Fibroblast of gingiva (primary cell): ENCODE data around the gene OCA2.

ENCODE experiments used
- DNase-seq: peaks from one replicate; pipeline ENCODE4 v3.0.0-alpha.2; 2011; ENCODE audit warnings: low read depth

The OCA2 gene

DNA sequence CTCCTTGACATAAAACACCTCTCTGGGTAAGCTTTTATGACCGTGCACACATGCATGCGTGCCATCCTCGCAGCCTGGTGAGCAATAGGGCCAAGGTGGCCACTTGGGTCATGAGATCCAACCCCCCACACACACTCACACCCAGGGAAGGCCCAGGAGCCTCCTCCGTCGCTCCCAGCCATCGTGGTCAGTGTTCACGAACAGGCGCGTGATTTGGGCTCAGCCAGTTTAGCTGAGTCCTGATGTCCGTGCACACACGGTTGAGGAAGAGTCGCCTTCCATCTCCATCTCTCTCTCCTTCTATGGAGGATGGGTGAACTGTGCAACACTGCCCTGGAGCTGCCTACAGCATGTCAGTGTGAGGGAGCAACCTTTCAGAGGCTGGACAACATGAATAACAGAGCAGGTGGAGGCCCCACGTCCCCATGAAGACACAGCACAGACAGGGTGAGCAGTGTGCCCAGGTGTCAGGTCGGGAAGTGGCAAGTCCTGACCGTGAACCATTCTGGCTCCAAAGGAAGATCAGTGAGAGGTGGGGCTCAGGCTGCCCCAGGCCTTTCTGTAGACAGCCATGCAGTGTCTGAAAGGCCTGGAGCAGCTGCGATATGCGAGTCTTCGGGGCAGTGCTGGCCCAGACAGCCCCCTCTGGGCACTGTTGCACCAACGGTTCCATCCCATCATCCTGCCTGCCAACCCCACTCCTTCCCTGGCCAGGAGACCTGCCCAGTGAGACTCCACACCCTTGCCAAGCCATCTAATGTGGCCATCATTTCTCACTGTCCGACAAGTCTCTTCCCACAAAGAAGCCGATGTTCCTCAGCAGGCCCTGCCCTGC, 253.4 kb downstream of the OCA2 start:
- no peak for DNase-seq

- DNase-seq = no peak
Observed at GRCh38 chr15:27844018-27844666, 255.0 kb downstream of the OCA2 start.

GRCh38 chr15:27843146-27843545, 256.0 kb downstream of the OCA2 start:
- DNase-seq = no peak

DNA sequence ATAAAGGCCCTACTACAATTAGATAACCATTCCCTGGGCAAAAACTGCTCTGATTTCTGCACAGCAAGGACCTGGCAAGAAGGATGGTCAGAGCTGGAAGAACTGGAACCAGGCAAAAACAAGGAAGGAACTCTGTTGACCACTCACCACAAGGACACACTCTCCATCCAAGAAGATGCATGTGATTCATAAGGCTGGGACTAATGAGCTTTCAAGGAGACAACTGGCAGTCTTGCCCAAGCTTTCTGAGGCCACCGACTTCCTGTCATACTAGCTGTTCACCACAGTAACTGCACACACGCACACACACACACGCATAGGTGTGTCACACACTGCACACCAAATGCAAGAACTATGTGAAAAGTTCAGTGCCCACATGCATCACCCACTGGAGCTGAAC, 256.6 kb downstream of the OCA2 start:
- DNase-seq = no peak

GRCh38 chr15:27835233-27835939, 263.7 kb downstream of the OCA2 start:
- no peak for DNase-seq

DNA sequence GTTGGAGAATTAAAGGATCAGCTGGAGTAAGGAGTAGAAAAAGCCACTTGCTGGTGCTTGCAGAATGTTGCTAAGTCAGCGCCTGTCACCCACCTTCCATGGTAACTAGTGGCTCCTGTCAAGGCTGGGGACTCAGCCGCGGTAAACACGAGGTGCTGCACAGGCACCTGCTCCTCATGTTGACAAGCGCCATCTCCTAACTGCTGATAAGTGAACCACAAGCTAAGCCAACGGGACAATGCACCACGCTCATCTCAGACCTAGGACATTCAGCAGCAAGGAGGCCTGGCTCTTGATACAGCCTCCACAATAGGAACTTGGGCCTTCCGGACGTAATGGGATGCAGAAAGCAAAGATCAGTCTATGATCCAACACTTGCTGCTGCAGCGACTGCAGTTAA, 264.4 kb downstream of the OCA2 start:
- DNase-seq = no peak

DNA sequence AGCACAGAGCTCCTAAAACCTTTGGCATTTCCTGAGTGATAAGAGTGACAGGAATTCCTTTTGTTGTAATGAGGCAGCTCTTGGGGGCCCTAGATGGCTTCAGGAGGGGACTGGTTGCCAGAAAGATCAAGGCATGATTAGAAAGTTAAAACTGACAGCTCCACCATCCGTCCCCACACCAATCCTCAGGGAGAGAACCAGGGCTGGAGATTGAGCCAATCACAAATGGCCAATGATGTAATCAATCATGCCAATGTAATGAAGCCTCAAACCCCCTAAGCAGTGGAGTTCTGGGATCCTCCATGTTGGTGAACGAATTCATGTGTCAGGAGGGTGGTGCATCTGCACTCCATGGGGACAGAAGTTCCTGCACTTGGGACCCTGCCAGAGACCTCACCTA, 265.1 kb downstream of the OCA2 start:
- no peak for DNase-seq

GRCh38 chr15:27833178-27833577, 265.9 kb downstream of the OCA2 start:
- no peak for DNase-seq

DNA sequence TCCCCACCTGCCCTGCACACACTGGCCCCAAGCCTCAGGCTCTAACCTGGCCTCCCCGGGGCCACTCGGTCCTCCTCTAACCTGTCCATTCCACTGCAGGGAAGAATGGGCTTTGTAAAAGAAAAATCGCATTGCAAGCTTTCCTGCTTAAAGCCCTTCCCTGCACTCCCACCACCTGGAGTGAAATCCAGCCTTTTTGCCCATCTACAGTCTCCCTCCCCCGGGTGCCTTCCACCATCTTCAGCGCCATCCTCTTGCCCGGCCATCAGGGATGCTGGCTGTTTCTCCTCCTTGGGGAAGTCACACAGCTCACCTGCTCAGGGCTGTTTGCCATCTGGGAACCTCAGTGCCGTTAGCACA, 266.9 kb downstream of the OCA2 start:
- DNase-seq = no peak

GRCh38 chr15:27831384-27832236, 267.5 kb downstream of the OCA2 start:
- DNase-seq = no peak

- no peak for DNase-seq
Observed at GRCh38 chr15:27828746-27829145, 270.4 kb downstream of the OCA2 start.

DNA sequence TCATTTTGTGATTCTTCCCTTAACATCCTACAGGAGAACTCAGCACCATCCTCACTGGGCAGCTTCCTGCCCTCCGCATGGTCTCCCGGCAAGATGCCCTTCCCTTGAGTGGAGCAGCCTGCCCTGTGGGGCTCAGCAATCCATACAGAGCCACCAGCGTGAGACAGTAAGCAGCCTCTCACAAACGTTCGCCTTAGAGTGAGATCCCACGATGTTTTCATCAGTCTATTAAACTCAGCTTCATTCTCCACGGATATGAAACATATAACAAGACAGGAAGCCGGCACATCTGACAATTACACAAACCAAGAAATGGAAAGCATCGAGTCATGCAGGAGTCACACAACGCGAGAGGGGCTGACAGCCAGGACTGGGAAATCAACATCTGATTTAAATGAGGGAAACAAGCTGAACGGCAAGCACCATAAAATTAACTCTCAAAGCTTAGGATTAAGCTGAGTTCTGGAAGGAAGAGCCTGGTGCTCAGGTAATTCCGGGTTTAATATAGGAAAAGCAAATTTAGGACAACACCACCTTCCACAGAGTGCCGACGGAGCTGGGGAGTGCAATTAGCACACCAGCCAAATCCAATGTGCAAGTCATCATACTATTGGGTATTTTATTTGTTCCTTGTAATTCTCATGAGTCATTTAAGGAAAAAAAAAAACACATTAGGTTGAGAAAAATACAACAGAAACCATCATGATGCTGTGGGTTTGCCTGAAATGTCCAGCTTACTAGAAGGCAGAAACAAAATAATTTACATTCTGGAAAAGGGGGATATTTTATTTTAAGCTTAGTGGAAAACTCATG, 272.0 kb downstream of the OCA2 start:
- DNase-seq = no peak

- no peak for DNase-seq
Observed at GRCh38 chr15:27826411-27826810, 272.7 kb downstream of the OCA2 start.

- no peak for DNase-seq
Observed at GRCh38 chr15:27824841-27825422, 274.2 kb downstream of the OCA2 start.

DNA sequence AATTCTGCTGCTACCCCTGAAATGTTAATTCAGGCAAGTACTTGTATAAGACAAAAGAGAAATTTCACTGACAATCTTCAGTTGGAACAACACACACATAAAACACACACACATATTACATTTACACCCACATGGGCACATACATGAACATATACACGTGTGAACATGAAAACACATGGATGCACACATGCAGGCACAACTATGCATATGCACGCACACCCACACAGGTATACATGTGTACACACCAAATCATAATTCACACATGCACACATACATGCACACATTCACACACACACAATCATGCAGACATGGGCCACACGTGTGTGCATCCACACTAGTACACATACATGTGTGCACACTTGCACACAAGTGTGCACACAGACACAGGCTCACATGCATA, 277.8 kb downstream of the OCA2 start:
- DNase-seq = no peak

DNA sequence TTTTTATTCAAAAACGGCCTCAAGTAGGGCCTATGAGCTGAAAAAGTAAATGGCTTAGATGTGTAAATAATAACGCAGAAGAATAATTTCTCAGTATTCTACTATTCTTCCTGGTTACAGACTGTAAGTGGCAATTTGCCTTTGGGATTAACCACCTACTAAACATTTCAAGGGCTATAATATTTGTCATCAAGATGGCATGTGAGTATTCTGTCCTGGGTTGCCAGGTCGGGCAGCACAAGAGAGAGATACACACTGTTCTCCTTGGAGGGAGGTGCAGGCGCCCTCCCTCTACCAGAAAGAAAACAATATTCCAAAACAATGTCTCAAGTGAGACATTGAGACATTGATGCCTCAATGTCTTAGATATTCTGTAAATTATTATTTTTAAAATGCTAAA, 278.4 kb downstream of the OCA2 start:
- no peak for DNase-seq

- no peak for DNase-seq
Observed at GRCh38 chr15:27820232-27820631, 278.9 kb downstream of the OCA2 start.

- no peak for DNase-seq
Observed at GRCh38 chr15:27817258-27817657, 281.9 kb downstream of the OCA2 start.

DNA sequence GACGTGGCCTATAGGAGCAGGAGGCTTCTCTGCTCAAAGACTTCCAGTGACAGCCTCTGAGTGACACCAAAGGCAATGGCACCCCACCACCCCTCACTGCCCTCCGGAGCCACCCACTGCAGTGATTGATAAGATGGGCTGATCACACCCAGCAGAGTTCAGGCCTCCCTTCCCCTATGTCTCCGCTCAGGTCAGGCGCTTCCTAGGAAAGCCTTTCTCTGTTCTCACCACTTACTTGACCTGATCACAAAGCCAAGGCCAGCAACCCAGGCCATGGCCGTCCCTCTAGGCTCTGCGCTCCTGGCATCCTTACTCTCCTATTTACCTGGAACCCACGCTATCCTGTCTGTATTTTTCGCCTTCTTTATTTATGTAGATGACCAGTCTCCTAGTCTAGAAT, 282.3 kb downstream of the OCA2 start:
- DNase-seq = no peak

GRCh38 chr15:27815035-27815434, 284.1 kb downstream of the OCA2 start:
- no peak for DNase-seq

GRCh38 chr15:27813139-27813538, 286.0 kb downstream of the OCA2 start:
- no peak for DNase-seq
